WTC11 (cell line): ENCODE results near the gene AK5.

ENCODE experiments used
- KAT7 ChIP-seq: sonication (generic); formaldehyde crosslinking; IDR thresholded peaks from 2 replicates; pipeline ENCODE4 v1.8.1; 2023; ENCODE audit warnings: missing genetic modification reagents, mild to moderate bottlenecking, borderline replicate concordance
- OVOL2 ChIP-seq: fragments of 250-450 bp; sonication (Bioruptor Pico); IDR thresholded peaks from 2 replicates; pipeline ENCODE4 v1.9.0; 2021; ENCODE audit warnings: mild to moderate bottlenecking, borderline replicate concordance
- RELA ChIP-seq: sonication (generic); formaldehyde crosslinking; IDR thresholded peaks from 2 replicates; pipeline ENCODE4 v1.8.1; 2022; ENCODE audit warnings: missing genetic modification reagents, mild to moderate bottlenecking, borderline replicate concordance
- ZNF121 ChIP-seq: sonication (generic); formaldehyde crosslinking; IDR thresholded peaks from 2 replicates; pipeline ENCODE4 v1.8.0; 2023; ENCODE audit warnings: missing genetic modification reagents
- ZNF138 ChIP-seq: sonication (generic); formaldehyde crosslinking; conservative IDR thresholded peaks from 2 replicates; pipeline ENCODE4 v1.8.1; 2022; ENCODE audit warnings: mild to moderate bottlenecking, moderate library complexity, missing genetic modification reagents
- TF ChIP-seq, protein P1 (sequence below): sonication (generic); formaldehyde crosslinking; conservative IDR thresholded peaks from 2 replicates; pipeline ENCODE4 v1.8.1; 2023; ENCODE audit warnings: mild to moderate bottlenecking, low read depth, missing genetic modification reagents, moderate library complexity
- TF ChIP-seq, protein P2 (sequence below): sonication (generic); formaldehyde crosslinking; IDR thresholded peaks from 2 replicates; pipeline ENCODE4 v1.8.1; 2022; ENCODE audit warnings: mild to moderate bottlenecking, moderate library complexity, missing genetic modification reagents
- TF ChIP-seq, protein P3 (sequence below): sonication (generic); formaldehyde crosslinking; IDR thresholded peaks from 2 replicates; pipeline ENCODE4 v1.8.1; 2023; ENCODE audit warnings: mild to moderate bottlenecking, missing genetic modification reagents
- TF ChIP-seq, protein P4 (sequence below): sonication (generic); formaldehyde crosslinking; IDR thresholded peaks from 2 replicates; pipeline ENCODE4 v1.8.1; 2023; ENCODE audit warnings: mild to moderate bottlenecking, missing genetic modification reagents, moderate library complexity
- TF ChIP-seq, protein P5 (sequence below): sonication (generic); formaldehyde crosslinking; IDR thresholded peaks from 2 replicates; pipeline ENCODE4 v1.8.1; 2022; ENCODE audit warnings: low read depth, missing genetic modification reagents, borderline replicate concordance
- TF ChIP-seq, protein P6 (sequence below): fragments of 200-600 bp; IDR thresholded peaks from 2 replicates; pipeline ENCODE4 v1.8.0; 2022; ENCODE audit warnings: antibody characterized with exemption
- TF ChIP-seq, protein P7 (sequence below): sonication (generic); formaldehyde crosslinking; IDR thresholded peaks from 2 replicates; pipeline ENCODE4 v1.8.0; 2023; ENCODE audit warnings: missing genetic modification reagents

DNA sequence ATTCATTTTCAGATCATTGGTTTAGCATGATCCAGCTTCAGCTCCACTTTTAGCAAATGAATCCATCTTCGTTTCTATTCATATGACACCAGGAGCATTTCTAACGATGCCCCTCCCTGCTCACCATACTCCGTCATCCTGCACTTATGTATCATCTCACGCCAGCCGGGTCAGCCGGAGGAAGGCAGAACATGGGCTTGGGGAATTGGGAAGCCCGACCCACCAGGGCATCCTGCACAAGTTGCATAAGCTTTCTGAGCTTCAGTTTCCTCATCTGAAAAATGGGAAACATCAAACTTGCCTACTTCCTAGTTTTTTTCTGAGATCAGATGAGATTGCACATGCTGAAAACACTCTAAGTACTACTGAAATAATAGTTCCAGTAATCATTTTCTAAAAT lies 194.7 kb downstream of the AK5 start:
- TF ChIP-seq, protein P1, sequence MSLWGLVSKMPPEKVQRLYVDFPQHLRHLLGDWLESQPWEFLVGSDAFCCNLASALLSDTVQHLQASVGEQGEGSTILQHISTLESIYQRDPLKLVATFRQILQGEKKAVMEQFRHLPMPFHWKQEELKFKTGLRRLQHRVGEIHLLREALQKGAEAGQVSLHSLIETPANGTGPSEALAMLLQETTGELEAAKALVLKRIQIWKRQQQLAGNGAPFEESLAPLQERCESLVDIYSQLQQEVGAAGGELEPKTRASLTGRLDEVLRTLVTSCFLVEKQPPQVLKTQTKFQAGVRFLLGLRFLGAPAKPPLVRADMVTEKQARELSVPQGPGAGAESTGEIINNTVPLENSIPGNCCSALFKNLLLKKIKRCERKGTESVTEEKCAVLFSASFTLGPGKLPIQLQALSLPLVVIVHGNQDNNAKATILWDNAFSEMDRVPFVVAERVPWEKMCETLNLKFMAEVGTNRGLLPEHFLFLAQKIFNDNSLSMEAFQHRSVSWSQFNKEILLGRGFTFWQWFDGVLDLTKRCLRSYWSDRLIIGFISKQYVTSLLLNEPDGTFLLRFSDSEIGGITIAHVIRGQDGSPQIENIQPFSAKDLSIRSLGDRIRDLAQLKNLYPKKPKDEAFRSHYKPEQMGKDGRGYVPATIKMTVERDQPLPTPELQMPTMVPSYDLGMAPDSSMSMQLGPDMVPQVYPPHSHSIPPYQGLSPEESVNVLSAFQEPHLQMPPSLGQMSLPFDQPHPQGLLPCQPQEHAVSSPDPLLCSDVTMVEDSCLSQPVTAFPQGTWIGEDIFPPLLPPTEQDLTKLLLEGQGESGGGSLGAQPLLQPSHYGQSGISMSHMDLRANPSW (CRISPR knock-in tag) = no peak
- TF ChIP-seq, protein P2, sequence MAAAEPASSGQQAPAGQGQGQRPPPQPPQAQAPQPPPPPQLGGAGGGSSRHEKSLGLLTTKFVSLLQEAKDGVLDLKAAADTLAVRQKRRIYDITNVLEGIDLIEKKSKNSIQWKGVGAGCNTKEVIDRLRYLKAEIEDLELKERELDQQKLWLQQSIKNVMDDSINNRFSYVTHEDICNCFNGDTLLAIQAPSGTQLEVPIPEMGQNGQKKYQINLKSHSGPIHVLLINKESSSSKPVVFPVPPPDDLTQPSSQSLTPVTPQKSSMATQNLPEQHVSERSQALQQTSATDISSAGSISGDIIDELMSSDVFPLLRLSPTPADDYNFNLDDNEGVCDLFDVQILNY (CRISPR knock-in tag) = no peak
- TF ChIP-seq, protein P3, sequence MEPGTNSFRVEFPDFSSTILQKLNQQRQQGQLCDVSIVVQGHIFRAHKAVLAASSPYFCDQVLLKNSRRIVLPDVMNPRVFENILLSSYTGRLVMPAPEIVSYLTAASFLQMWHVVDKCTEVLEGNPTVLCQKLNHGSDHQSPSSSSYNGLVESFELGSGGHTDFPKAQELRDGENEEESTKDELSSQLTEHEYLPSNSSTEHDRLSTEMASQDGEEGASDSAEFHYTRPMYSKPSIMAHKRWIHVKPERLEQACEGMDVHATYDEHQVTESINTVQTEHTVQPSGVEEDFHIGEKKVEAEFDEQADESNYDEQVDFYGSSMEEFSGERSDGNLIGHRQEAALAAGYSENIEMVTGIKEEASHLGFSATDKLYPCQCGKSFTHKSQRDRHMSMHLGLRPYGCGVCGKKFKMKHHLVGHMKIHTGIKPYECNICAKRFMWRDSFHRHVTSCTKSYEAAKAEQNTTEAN (CRISPR knock-in tag) = no peak
- TF ChIP-seq, protein P4, sequence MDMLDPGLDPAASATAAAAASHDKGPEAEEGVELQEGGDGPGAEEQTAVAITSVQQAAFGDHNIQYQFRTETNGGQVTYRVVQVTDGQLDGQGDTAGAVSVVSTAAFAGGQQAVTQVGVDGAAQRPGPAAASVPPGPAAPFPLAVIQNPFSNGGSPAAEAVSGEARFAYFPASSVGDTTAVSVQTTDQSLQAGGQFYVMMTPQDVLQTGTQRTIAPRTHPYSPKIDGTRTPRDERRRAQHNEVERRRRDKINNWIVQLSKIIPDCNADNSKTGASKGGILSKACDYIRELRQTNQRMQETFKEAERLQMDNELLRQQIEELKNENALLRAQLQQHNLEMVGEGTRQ (CRISPR knock-in tag) = no peak
- TF ChIP-seq, protein P5, sequence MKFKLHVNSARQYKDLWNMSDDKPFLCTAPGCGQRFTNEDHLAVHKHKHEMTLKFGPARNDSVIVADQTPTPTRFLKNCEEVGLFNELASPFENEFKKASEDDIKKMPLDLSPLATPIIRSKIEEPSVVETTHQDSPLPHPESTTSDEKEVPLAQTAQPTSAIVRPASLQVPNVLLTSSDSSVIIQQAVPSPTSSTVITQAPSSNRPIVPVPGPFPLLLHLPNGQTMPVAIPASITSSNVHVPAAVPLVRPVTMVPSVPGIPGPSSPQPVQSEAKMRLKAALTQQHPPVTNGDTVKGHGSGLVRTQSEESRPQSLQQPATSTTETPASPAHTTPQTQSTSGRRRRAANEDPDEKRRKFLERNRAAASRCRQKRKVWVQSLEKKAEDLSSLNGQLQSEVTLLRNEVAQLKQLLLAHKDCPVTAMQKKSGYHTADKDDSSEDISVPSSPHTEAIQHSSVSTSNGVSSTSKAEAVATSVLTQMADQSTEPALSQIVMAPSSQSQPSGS (CRISPR knock-in tag) = no peak
- TF ChIP-seq ZNF138 (CRISPR knock-in tag) = no peak
- TF ChIP-seq, protein P6, sequence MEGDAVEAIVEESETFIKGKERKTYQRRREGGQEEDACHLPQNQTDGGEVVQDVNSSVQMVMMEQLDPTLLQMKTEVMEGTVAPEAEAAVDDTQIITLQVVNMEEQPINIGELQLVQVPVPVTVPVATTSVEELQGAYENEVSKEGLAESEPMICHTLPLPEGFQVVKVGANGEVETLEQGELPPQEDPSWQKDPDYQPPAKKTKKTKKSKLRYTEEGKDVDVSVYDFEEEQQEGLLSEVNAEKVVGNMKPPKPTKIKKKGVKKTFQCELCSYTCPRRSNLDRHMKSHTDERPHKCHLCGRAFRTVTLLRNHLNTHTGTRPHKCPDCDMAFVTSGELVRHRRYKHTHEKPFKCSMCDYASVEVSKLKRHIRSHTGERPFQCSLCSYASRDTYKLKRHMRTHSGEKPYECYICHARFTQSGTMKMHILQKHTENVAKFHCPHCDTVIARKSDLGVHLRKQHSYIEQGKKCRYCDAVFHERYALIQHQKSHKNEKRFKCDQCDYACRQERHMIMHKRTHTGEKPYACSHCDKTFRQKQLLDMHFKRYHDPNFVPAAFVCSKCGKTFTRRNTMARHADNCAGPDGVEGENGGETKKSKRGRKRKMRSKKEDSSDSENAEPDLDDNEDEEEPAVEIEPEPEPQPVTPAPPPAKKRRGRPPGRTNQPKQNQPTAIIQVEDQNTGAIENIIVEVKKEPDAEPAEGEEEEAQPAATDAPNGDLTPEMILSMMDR = no peak
- no peak for TF ChIP-seq ZNF121 (CRISPR knock-in tag)
- TF ChIP-seq, protein P7, sequence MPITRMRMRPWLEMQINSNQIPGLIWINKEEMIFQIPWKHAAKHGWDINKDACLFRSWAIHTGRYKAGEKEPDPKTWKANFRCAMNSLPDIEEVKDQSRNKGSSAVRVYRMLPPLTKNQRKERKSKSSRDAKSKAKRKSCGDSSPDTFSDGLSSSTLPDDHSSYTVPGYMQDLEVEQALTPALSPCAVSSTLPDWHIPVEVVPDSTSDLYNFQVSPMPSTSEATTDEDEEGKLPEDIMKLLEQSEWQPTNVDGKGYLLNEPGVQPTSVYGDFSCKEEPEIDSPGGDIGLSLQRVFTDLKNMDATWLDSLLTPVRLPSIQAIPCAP (CRISPR knock-in tag) = no peak
- TF ChIP-seq RELA (CRISPR knock-in tag) = no peak
- TF ChIP-seq KAT7 (CRISPR knock-in tag) = no peak
- TF ChIP-seq OVOL2 (CRISPR knock-in tag) = no peak
